Activated naive CD8-positive, alpha-beta T cell treated with anti-CD3 and anti-CD28 coated beads for 36 hours (primary cell): Measurements from ENCODE around the gene VASN. TPM values are rescaled to one million over a fixed set of nuclear protein-coding genes. Genes with fewer than 3 reads are reported as not detected.
A peak's percentile ranks its signal among the peaks of the same experiment; 100 is the strongest.

ENCODE experiments used
- DNase-seq: peaks from one replicate; pipeline ENCODE4 v3.0.0; 2021
- H3K27ac Mint-ChIP-seq: one replicate; pipeline ENCODE4 v1.8.0; 2022; ENCODE audit warnings: mild to moderate bottlenecking, moderate library complexity, mixed read lengths
- H3K27me3 Mint-ChIP-seq: one replicate; pipeline ENCODE4 v1.8.0; 2022; ENCODE audit warnings: mild to moderate bottlenecking, mixed read lengths
- H3K36me3 Mint-ChIP-seq: one replicate; pipeline ENCODE4 v1.8.0; 2021; ENCODE audit warnings: mild to moderate bottlenecking, mixed read lengths
- H3K4me1 Mint-ChIP-seq: one replicate; pipeline ENCODE4 v1.8.0; 2021; ENCODE audit warnings: mixed read lengths
- H3K4me3 Mint-ChIP-seq: one replicate; pipeline ENCODE4 v1.8.0; 2022; ENCODE audit warnings: mild to moderate bottlenecking, moderate library complexity, mixed read lengths
- H3K9me3 Mint-ChIP-seq: one replicate; pipeline ENCODE4 v1.8.0; 2022; ENCODE audit warnings: mixed read lengths
- total RNA-seq, 2 experiments: library from RNA; stranded (reverse); gene quantifications; one replicate each; pipeline ENCODE4 v1.2.3, GENCODE V29; 2021

The VASN gene
- total RNA-seq, 2 experiments from 2014 or later = 0.08 TPM; not detected in 1

- no peak for DNase-seq
- H3K4me3 Mint-ChIP-seq = no peak overlapping the region
- peaks cover 5% of the 10 kb centered on the region for H3K4me1 Mint-ChIP-seq
- no peaks in the 10 kb centered on the region for H3K27me3 Mint-ChIP-seq
- no peaks in the 10 kb centered on the region for H3K9me3 Mint-ChIP-seq
- no peak overlapping the region for H3K27ac Mint-ChIP-seq
- H3K36me3 Mint-ChIP-seq = no peaks in the 10 kb centered on the region
These were observed 885 bp upstream of the VASN start for GRCh38 chr16:4370570-4371356.

GRCh38 chr16:4372001-4372577, 441 bp downstream of the VASN start:
- H3K27me3 Mint-ChIP-seq = no peaks in the 10 kb centered on the region
- H3K4me1 Mint-ChIP-seq = peaks cover 5% of the 10 kb centered on the region
- no peak overlapping the region for H3K27ac Mint-ChIP-seq
- no peaks in the 10 kb centered on the region for H3K9me3 Mint-ChIP-seq
- H3K36me3 Mint-ChIP-seq = no peaks in the 10 kb centered on the region
- peak; percentile 38 for DNase-seq
- peak overlapping the region; percentile 71 for H3K4me3 Mint-ChIP-seq

GRCh38 chr16:4372578-4373355, 1.1 kb downstream of the VASN start:
- Mint-ChIP-seq H3K27ac (no peak overlapping the region), H3K36me3 (no peaks in the 10 kb centered on the region), H3K4me1 (peaks cover 5% of the 10 kb centered on the region), H3K9me3 (no peaks in the 10 kb centered on the region), H3K27me3 (no peaks in the 10 kb centered on the region), H3K4me3 (no peak overlapping the region)
- DNase-seq = no peak

- H3K36me3 Mint-ChIP-seq = no peaks in the 10 kb centered on the region
- H3K4me3 Mint-ChIP-seq = no peak overlapping the region
- H3K9me3 Mint-ChIP-seq = no peaks in the 10 kb centered on the region
- DNase-seq = no peak
- H3K27ac Mint-ChIP-seq = no peak overlapping the region
- H3K27me3 Mint-ChIP-seq = no peaks in the 10 kb centered on the region
- H3K4me1 Mint-ChIP-seq = peaks cover 5% of the 10 kb centered on the region
These were observed 1.8 kb downstream of the VASN start for GRCh38 chr16:4373356-4373908.

- Mint-ChIP-seq H3K4me1 (peaks cover 5% of the 10 kb centered on the region), H3K9me3 (no peaks in the 10 kb centered on the region), H3K4me3 (no peak overlapping the region), H3K27ac (peak overlapping the region; percentile 29), H3K36me3 (no peaks in the 10 kb centered on the region), H3K27me3 (no peaks in the 10 kb centered on the region)
- no peak for DNase-seq
These were observed 2.5 kb downstream of the VASN start for GRCh38 chr16:4373909-4374742.

GRCh38 chr16:4375717-4376116, 4.1 kb downstream of the VASN start:
- Mint-ChIP-seq H3K4me1 (peaks cover 5% of the 10 kb centered on the region), H3K9me3 (no peaks in the 10 kb centered on the region), H3K4me3 (no peak overlapping the region), H3K27me3 (no peaks in the 10 kb centered on the region), H3K36me3 (no peaks in the 10 kb centered on the region), H3K27ac (no peak overlapping the region)
- DNase-seq = no peak

- Mint-ChIP-seq H3K4me1 (peaks cover 5% of the 10 kb centered on the region), H3K27me3 (no peaks in the 10 kb centered on the region), H3K4me3 (no peak overlapping the region), H3K27ac (no peak overlapping the region), H3K36me3 (no peaks in the 10 kb centered on the region), H3K9me3 (no peaks in the 10 kb centered on the region)
- no peak for DNase-seq
These were observed 4.7 kb downstream of the VASN start for GRCh38 chr16:4376126-4376892.

- no peaks in the 10 kb centered on the region for H3K9me3 Mint-ChIP-seq
- no peak for DNase-seq
- H3K36me3 Mint-ChIP-seq = no peaks in the 10 kb centered on the region
- H3K4me1 Mint-ChIP-seq = peaks cover 5% of the 10 kb centered on the region
- no peak overlapping the region for H3K4me3 Mint-ChIP-seq
- H3K27me3 Mint-ChIP-seq = no peaks in the 10 kb centered on the region
- no peak overlapping the region for H3K27ac Mint-ChIP-seq
These were observed 5.4 kb downstream of the VASN start for GRCh38 chr16:4376893-4377572.

- Mint-ChIP-seq H3K4me3 (no peak overlapping the region), H3K27me3 (no peaks in the 10 kb centered on the region), H3K27ac (no peak overlapping the region), H3K36me3 (no peaks in the 10 kb centered on the region), H3K4me1 (peaks cover 3% of the 10 kb centered on the region), H3K9me3 (no peaks in the 10 kb centered on the region)
- no peak for DNase-seq
These were observed 6.0 kb downstream of the VASN start for GRCh38 chr16:4377573-4378154.

- Mint-ChIP-seq H3K4me1 (peaks cover 1% of the 10 kb centered on the region), H3K27ac (no peak overlapping the region), H3K4me3 (no peak overlapping the region), H3K36me3 (no peaks in the 10 kb centered on the region), H3K27me3 (no peaks in the 10 kb centered on the region), H3K9me3 (no peaks in the 10 kb centered on the region)
- no peak for DNase-seq
These were observed 6.6 kb downstream of the VASN start for GRCh38 chr16:4378161-4378666.

- no peak for DNase-seq
- Mint-ChIP-seq H3K4me1 (no peaks in the 10 kb centered on the region), H3K9me3 (no peaks in the 10 kb centered on the region), H3K4me3 (no peak overlapping the region), H3K27me3 (no peaks in the 10 kb centered on the region), H3K27ac (no peak overlapping the region), H3K36me3 (no peaks in the 10 kb centered on the region)
These were observed 7.5 kb downstream of the VASN start for GRCh38 chr16:4378999-4379690.

GRCh38 chr16:4380119-4381063, 8.7 kb downstream of the VASN start:
- Mint-ChIP-seq H3K4me1 (no peaks in the 10 kb centered on the region), H3K27ac (no peak overlapping the region), H3K27me3 (no peaks in the 10 kb centered on the region), H3K9me3 (no peaks in the 10 kb centered on the region), H3K36me3 (no peaks in the 10 kb centered on the region), H3K4me3 (no peak overlapping the region)
- no peak for DNase-seq
